Thyroid gland (tissue), 4 donors: ENCODE measurements around the gene PIK3AP1.
A peak's percentile ranks its signal among the peaks of the same experiment; 100 is the strongest.

ENCODE experiments used
- POLR2A ChIP-seq, 2 donors: fragments of 450-650 bp; IDR thresholded peaks; one replicate each; pipeline ENCODE4 v1.6.1; 2017; ENCODE audit warnings: antibody characterized with exemption in 2 of 2, mild to moderate bottlenecking in 2 of 2, moderate library complexity in 1 of 2
- TF ChIP-seq, protein P1 (sequence below), 6 experiments: fragments of 200-600 bp in 3 of 6; fragments of 450-650 bp in 3 of 6; sonication (generic) in 3 of 6; IDR thresholded peaks; one replicate each; pipeline ENCODE4 v1.5.1; 2016 to 2019; ENCODE audit warnings: antibody characterized with exemption in 6 of 6, mild to moderate bottlenecking in 2 of 6, inconsistent platforms in 1 of 6, moderate library complexity in 1 of 6

- TF ChIP-seq, protein P1, sequence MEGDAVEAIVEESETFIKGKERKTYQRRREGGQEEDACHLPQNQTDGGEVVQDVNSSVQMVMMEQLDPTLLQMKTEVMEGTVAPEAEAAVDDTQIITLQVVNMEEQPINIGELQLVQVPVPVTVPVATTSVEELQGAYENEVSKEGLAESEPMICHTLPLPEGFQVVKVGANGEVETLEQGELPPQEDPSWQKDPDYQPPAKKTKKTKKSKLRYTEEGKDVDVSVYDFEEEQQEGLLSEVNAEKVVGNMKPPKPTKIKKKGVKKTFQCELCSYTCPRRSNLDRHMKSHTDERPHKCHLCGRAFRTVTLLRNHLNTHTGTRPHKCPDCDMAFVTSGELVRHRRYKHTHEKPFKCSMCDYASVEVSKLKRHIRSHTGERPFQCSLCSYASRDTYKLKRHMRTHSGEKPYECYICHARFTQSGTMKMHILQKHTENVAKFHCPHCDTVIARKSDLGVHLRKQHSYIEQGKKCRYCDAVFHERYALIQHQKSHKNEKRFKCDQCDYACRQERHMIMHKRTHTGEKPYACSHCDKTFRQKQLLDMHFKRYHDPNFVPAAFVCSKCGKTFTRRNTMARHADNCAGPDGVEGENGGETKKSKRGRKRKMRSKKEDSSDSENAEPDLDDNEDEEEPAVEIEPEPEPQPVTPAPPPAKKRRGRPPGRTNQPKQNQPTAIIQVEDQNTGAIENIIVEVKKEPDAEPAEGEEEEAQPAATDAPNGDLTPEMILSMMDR (IDR thresholded peaks at IDR 0.05), result peak in 2 of 6 experiments; percentile 9 to 32
- no peak for TF ChIP-seq POLR2A (IDR thresholded peaks at IDR 0.05)
These were observed 101.7 kb downstream of the PIK3AP1 start for GRCh38 chr10:96618653-96619052.
